A549 (cell line): ENCODE results near the gene TRIM29. TPM values are rescaled to one million over a fixed set of nuclear protein-coding genes. Genes with fewer than 3 reads are reported as not detected.

Experiments used
- ATAC-seq, 2 experiments: fragments of 200-7000 bp in 1 of 2; fragments of >200 bp in 1 of 2; cut with Nextera tagmentation in 1 of 2; cut with Tn5 transposase in 1 of 2; 3 replicates each; pipeline versions ENCODE4 v1.8.0 to v1.9.1; 2018 to 2020; ENCODE audit warnings: mild to moderate bottlenecking in 1 of 2, moderate library complexity in 1 of 2
- CTCF ChIA-PET: fragments of 300-600 bp; sonication (Branson Sonifier 250); formaldehyde crosslinking; extraction: SDS; loops from one replicate; lab custom pipeline; 2021; ENCODE audit warnings: antibody characterized with exemption, inconsistent platforms; lab: Yijun Ruan, JAX
- POLR2A ChIA-PET: fragments of 350-600 bp; formaldehyde crosslinking; extraction: SDS; loops from one replicate; lab custom pipeline; 2021; ENCODE audit warnings: antibody characterized with exemption, inconsistent platforms; lab: Yijun Ruan, JAX
- DNase-seq, 2 experiments: peaks; one replicate each; pipeline versions ENCODE4 v3.0.0 to v3.0.0-alpha.2; 2011 to 2016; ENCODE audit warnings: low read depth in 1 of 2, low spot score in 1 of 2
- FAIRE-seq: peaks from 2 replicates; lab custom pipeline; 2011; peaks lifted over from hg19 to GRCh38; lab: Jason Lieb, UNC
- H3K27ac ChIP-seq, 2 experiments: fragments of >200 bp; sonication (Bioruptor Twin); formaldehyde crosslinking; 3 replicates each; pipeline ENCODE4 v1.5.1; 2016 to 2017
- H3K4me1 ChIP-seq: fragments of >200 bp; sonication (Bioruptor Twin); formaldehyde crosslinking; 3 replicates; pipeline ENCODE4 v1.6.1; 2016
- H3K4me2 ChIP-seq: fragments of >200 bp; sonication (Bioruptor Twin); formaldehyde crosslinking; 3 replicates; pipeline ENCODE4 v1.6.1; 2016
- H3K4me3 ChIP-seq: fragments of >200 bp; sonication (Bioruptor Twin); formaldehyde crosslinking; 3 replicates; pipeline ENCODE4 v1.5.1; 2016
- H3K9me3 ChIP-seq: fragments of >200 bp; sonication (Bioruptor Twin); formaldehyde crosslinking; 3 replicates; pipeline ENCODE4 v1.6.1; 2016
- CHD2 ChIP-seq: fragments of 150-350 bp; IDR thresholded peaks from 2 replicates; pipeline ENCODE4 v1.6.1; 2014; ENCODE audit warnings: low read length; ENCODE audit not compliant: partially characterized antibody
- EHF ChIP-seq: fragments of 250-450 bp; sonication (Bioruptor Pico); IDR thresholded peaks from 2 replicates; pipeline ENCODE4 v1.5.0; 2020; ENCODE audit warnings: mild to moderate bottlenecking
- ESRRA ChIP-seq: fragments of 150-350 bp; IDR thresholded peaks from 2 replicates; pipeline ENCODE4 v1.6.1; 2014; ENCODE audit warnings: mild to moderate bottlenecking, low read length, borderline replicate concordance
- FOSB ChIP-seq: fragments of 250-450 bp; sonication (Bioruptor Pico); IDR thresholded peaks from 2 replicates; pipeline ENCODE4 v1.5.0; 2020; ENCODE audit warnings: mild to moderate bottlenecking, moderate library complexity
- HEYL ChIP-seq: fragments of 250-450 bp; sonication (Bioruptor Pico); IDR thresholded peaks from 2 replicates; pipeline ENCODE4 v1.8.0; 2021; ENCODE audit warnings: mild to moderate bottlenecking, moderate library complexity
- MAFK ChIP-seq: fragments of 450-650 bp; IDR thresholded peaks from 2 replicates; pipeline ENCODE4 v1.6.1; 2014; ENCODE audit not compliant: partially characterized antibody
- POLR2A ChIP-seq: IDR thresholded peaks from 2 replicates; pipeline ENCODE4 v1.6.1; 2012; ENCODE audit warnings: mild to moderate bottlenecking, low read length
- RAD21 ChIP-seq, 2 experiments: fragments of >200 bp in 1 of 2; sonication (Bioruptor Twin) in 1 of 2; formaldehyde crosslinking in 1 of 2; IDR thresholded peaks in 1 of 2; conservative IDR thresholded peaks in 1 of 2; 2 replicates in 1 of 2; 3 replicates in 1 of 2; pipeline ENCODE4 v1.6.1; 2012 to 2018; ENCODE audit warnings: inconsistent platforms in 1 of 2
- SMC3 ChIP-seq: fragments of >200 bp; sonication (Bioruptor Twin); formaldehyde crosslinking; IDR thresholded peaks from 3 replicates; pipeline ENCODE4 v1.6.1; 2018; ENCODE audit warnings: inconsistent platforms
- ZFP36 ChIP-seq: fragments of 450-650 bp; IDR thresholded peaks from 2 replicates; pipeline ENCODE4 v1.6.1; 2014; ENCODE audit warnings: borderline replicate concordance; ENCODE audit not compliant: partially characterized antibody
- WGBS: methylation state at CpG from one replicate; pipeline ENCODE4 v1.1.6; 2017; ENCODE audit errors: missing lambda C conversion rate; 5-methylcytosine and 5-hydroxymethylcytosine counted together
- polyA plus RNA-seq, 4 experiments: library from polyadenylated mRNA; depleted of rRNA in 3 of 4; stranded (reverse); fragments of >200 nt; fragmentation: RNase III in 1 of 4; extraction: RNeasy Plus Mini Kit Qiagen cat#74134 plus additional on column Dnase treatment in 1 of 4; gene quantifications; 2 replicates in 3 of 4; 3 replicates in 1 of 4; pipeline ENCODE4 v1.2.3, GENCODE V29; 2011 to 2017
- TF ChIP-seq, protein P1 (sequence below): fragments of >200 bp; sonication (Bioruptor Twin); formaldehyde crosslinking; IDR thresholded peaks from 3 replicates; pipeline ENCODE4 v1.6.1; 2016
- TF ChIP-seq, protein P2 (sequence below): fragments of 150-350 bp; IDR thresholded peaks from 2 replicates; pipeline ENCODE4 v1.6.1; 2014; ENCODE audit warnings: low read depth, mild to moderate bottlenecking, low read length
- TF ChIP-seq, protein P3 (sequence below): fragments of >200 bp; sonication (Bioruptor Twin); formaldehyde crosslinking; IDR thresholded peaks from 3 replicates; pipeline ENCODE4 v1.5.1; 2016

The TRIM29 gene
- polyA plus RNA-seq, 2 of the 4 experiments (the other 2 are of a cell fraction), result 2.7 to 3.6 TPM

DNA sequence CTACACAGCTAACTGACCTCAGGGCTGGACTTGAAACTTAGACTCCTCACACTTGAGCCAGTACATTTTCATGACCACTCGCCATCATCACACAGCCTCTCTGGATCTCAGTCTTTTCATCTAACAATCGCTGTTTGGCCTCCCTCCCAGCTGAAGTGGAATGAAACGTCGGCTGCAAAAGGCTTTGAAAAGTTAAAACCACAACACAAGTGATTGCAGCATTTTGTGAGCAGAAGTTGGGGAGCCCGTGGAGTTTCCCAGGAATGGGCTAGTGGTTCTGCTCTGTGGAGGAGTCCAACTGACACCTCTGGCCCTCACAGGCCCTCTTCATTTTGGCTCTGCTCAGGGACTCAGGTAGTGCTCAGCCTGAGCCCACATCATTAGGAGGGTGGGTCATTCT is 35.9 kb upstream of the TRIM29 start:
- ATAC-seq (no peak), DNase-seq (no peak), FAIRE-seq (no peak)
- Histone ChIP-seq H3K4me1 (0 out of 3 replicates have a peak, but pooled peaks cover 3% of the 10 kb centered on the region), H3K4me3 (no peak overlapping the region), H3K4me2 (no peak overlapping the region), H3K9me3 (no peaks in the 10 kb centered on the region), H3K27ac (no peak overlapping the region)
- CTCF ChIA-PET, result interaction anchor here (1.1 to 9.5 kb wide), 5 partner anchors 16 to 127 kb away, joined by 3 to 245 read pairs (median 27); no protein-coding TSS in a partner anchor
- POLR2A ChIA-PET, result no interaction called here
- WGBS, result 37% methylated on average over 5 of the region's 5 CpGs
- TF ChIP-seq ESRRA (no peak), HEYL (no peak), CHD2 (no peak), ZFP36 (no peak), FOSB (CRISPR knock-in tag) (no peak), EHF (CRISPR knock-in tag) (no peak)
- TF ChIP-seq, protein P1, sequence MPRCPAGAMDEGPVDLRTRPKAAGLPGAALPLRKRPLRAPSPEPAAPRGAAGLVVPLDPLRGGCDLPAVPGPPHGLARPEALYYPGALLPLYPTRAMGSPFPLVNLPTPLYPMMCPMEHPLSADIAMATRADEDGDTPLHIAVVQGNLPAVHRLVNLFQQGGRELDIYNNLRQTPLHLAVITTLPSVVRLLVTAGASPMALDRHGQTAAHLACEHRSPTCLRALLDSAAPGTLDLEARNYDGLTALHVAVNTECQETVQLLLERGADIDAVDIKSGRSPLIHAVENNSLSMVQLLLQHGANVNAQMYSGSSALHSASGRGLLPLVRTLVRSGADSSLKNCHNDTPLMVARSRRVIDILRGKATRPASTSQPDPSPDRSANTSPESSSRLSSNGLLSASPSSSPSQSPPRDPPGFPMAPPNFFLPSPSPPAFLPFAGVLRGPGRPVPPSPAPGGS, result no peak

DNA sequence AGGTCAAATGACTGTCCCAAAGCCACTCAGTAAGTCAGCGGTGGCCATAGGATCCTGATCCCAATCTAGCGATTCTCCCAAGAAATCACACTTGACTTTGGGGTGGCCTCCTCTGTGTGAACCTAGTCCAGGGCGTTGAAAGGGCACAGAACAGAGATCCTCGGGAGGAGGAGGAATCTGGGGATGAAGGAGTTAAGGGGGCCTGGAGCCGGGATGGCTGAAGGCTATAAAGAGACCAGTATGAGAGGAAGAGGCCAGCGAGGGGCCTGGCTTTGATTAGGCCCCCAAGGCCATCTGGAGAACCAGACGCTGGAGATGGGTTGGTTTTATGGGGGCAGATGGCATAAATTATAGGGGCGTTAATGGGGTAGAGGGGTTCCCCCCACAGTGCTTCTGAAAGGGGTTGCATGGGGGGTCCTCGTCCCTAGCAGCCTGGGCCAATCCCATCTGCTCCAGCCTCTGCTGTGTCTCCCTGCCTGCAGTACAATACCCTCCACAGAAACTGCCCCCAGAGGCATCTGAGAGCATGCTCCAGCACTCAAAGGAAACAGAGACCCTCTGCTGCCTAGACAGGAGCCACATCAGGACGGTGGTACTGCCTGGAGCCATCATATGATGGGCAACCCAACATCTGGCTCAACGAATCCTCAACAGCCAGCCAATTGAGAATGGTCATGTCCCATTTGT is 35.2 kb upstream of the TRIM29 start:
- ChIA-PET CTCF (interaction anchor here (0.9 to 9.5 kb wide), 7 partner anchors 8 to 128 kb away, joined by 3 to 245 read pairs (median 24); no protein-coding TSS in a partner anchor), POLR2A (no interaction called here)
- WGBS, result 30% methylated on average over 11 of the region's 11 CpGs
- DNase-seq (no peak), FAIRE-seq (no peak), ATAC-seq (no peak)
- H3K4me2 ChIP-seq, result no peak overlapping the region
- no peak overlapping the region for H3K27ac ChIP-seq
- 0 out of 3 replicates have a peak, but pooled peaks cover 3% of the 10 kb centered on the region for H3K4me1 ChIP-seq
- H3K9me3 ChIP-seq, result no peaks in the 10 kb centered on the region
- H3K4me3 ChIP-seq, result no peak overlapping the region
- no peak for TF ChIP-seq POLR2A
- TF ChIP-seq RAD21 (conservative IDR thresholded peaks at IDR 0.05 in 1 of 2, IDR thresholded peaks at IDR 0.05 in 1 of 2), result no peak
- TF ChIP-seq, protein P2, sequence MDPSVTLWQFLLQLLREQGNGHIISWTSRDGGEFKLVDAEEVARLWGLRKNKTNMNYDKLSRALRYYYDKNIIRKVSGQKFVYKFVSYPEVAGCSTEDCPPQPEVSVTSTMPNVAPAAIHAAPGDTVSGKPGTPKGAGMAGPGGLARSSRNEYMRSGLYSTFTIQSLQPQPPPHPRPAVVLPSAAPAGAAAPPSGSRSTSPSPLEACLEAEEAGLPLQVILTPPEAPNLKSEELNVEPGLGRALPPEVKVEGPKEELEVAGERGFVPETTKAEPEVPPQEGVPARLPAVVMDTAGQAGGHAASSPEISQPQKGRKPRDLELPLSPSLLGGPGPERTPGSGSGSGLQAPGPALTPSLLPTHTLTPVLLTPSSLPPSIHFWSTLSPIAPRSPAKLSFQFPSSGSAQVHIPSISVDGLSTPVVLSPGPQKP, result no peak

DNA sequence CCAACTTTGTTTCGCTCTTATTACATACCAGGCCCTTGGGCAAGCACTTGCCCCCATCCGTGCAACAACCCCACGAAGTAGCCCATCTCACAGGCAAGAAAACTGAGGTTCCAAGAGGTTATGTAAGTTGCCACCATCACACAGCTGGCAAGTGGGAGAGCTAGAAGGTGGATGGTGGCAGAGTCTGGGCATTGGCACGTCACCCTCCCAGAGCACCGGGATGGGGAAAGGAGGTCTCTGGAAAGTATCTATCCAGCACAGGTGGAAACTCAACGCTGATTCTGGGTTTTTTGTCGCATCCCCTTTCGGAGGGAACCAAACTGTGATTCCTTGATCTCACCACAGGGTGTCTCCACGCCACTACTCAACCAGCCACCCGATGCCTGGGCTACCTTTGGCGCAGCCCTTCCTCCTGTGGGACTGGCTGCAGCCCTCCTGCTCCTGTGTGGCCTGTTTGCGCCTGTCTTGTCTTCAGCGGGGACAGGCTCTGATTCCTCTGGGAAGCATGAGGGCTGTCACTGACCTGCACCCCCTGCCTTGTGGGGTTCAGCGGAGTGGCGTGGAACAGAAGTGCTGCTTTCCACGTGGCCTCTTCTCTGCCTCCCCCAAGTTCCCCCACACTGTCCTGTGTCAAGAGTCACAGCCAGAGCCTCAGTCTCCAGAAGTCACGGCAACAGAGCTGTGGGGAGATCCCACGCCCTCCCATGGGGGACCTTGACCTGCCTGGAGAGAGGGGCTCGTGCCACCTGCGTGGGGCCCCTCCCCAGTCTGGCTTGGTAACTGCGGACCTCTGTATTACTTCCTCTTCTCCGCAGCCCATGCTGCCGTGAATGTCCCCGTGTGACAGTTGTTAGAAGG is 34.4 kb upstream of the TRIM29 start:
- FAIRE-seq, result no peak
- peak; percentile 80 for TF ChIP-seq SMC3
- TF ChIP-seq, protein P3, sequence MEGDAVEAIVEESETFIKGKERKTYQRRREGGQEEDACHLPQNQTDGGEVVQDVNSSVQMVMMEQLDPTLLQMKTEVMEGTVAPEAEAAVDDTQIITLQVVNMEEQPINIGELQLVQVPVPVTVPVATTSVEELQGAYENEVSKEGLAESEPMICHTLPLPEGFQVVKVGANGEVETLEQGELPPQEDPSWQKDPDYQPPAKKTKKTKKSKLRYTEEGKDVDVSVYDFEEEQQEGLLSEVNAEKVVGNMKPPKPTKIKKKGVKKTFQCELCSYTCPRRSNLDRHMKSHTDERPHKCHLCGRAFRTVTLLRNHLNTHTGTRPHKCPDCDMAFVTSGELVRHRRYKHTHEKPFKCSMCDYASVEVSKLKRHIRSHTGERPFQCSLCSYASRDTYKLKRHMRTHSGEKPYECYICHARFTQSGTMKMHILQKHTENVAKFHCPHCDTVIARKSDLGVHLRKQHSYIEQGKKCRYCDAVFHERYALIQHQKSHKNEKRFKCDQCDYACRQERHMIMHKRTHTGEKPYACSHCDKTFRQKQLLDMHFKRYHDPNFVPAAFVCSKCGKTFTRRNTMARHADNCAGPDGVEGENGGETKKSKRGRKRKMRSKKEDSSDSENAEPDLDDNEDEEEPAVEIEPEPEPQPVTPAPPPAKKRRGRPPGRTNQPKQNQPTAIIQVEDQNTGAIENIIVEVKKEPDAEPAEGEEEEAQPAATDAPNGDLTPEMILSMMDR, result peak; percentile 56
- TF ChIP-seq MAFK, result no peak
- peak; percentile 79 to 87 for TF ChIP-seq RAD21 (conservative IDR thresholded peaks at IDR 0.05 in 1 of 2, IDR thresholded peaks at IDR 0.05 in 1 of 2)
- TF ChIP-seq, all 56 proteins: peak for 3
- Histone ChIP-seq H3K27ac (no peak overlapping the region), H3K4me2 (no peak overlapping the region), H3K9me3 (no peaks in the 10 kb centered on the region), H3K4me1 (0 out of 3 replicates have a peak, but pooled peaks cover 3% of the 10 kb centered on the region), H3K4me3 (no peak overlapping the region)
- ChIA-PET CTCF (interaction anchor here (0.9 to 9.5 kb wide), 20 partner anchors 9 to 155 kb away, joined by 3 to 245 read pairs (median 4); no protein-coding TSS in a partner anchor), POLR2A (no interaction called here)
- 31% methylated on average over 12 of the region's 24 CpGs for WGBS
- ATAC-seq (peak; percentile 55 to 73), DNase-seq (peak; percentile 50 to 64)
